ENCODE measurements around the gene GRB14. TPM values are rescaled to one million over a fixed set of nuclear protein-coding genes. Genes with fewer than 3 reads are reported as not detected.

Gene GRB14
- total and polyA plus RNA-seq, 2 donors (not counting 1 experiment from before 2014, with no cell fraction given) = 0.33 to 0.34 TPM

DNA sequence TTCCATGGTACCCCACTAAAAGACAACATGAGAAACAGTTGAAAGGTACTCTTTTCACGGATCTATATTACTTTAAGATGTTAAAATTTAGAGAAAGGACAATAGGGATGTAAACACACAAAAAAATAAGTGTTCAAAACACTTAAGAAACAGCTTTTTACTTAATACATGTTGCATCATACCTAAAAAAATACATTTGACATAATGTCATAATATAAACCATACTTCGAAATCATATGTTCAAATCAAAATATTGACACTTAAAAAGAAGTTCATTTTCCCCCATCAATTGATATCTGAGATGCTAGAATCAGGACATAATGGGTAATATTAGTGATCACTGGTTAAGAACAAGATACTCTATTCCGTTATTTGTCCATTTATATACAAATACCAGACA lies 124.9 kb downstream of the GRB14 start:
- no peaks in the 10 kb centered on the region for H3K9me3 ChIP-seq (ENCODE audit: control insufficient read depth, insufficient read depth, low read depth, low read length)
- no peaks in the 10 kb centered on the region for H3K27me3 ChIP-seq (ENCODE audit: control insufficient read depth, insufficient read depth, low read length)
- TF ChIP-seq EZH2 (IDR thresholded peaks at IDR 0.05; ENCODE audit: low read length, missing control alignments) = no peak
- H3K79me2 ChIP-seq (ENCODE audit: control insufficient read depth, insufficient read depth, low read length) = no peaks in the 10 kb centered on the region
- H3K9ac ChIP-seq (ENCODE audit: insufficient read depth, low read length) = no peak overlapping the region
- no peak overlapping the region for H3K4me2 ChIP-seq (ENCODE audit: extremely low read depth, insufficient read depth, low read length)
- H3K4me1 ChIP-seq (ENCODE audit: control insufficient read depth, extremely low read depth, insufficient read depth, low read length) = no peaks in the 10 kb centered on the region
- no peak for DNase-seq (ENCODE audit: low read depth in 2 of 2)
- H2AFZ ChIP-seq (ENCODE audit: low read length) = no peak overlapping the region
- H3K4me3 ChIP-seq (replicated peaks in 1 of 4; ENCODE audit: control extremely low read depth in 1 of 4, insufficient read depth in 1 of 4, low read depth in 3 of 4, low read length in 4 of 4) = no peak overlapping the region
- H4K20me1 ChIP-seq (ENCODE audit: control insufficient read depth, extremely low read depth, insufficient read depth, low read length) = no peaks in the 10 kb centered on the region
- H3K27ac ChIP-seq (ENCODE audit: insufficient read depth, low read length) = no peak overlapping the region
- no peaks in the 10 kb centered on the region for H3K36me3 ChIP-seq (ENCODE audit: control insufficient read depth, insufficient read depth, low read length)

GRCh38 chr2:164495491-164496223 lies 125.6 kb downstream of the GRB14 start:
- Histone ChIP-seq H3K79me2 (ENCODE audit: control insufficient read depth, insufficient read depth, low read length) (no peaks in the 10 kb centered on the region), H3K4me3 (replicated peaks in 1 of 4; ENCODE audit: control extremely low read depth in 1 of 4, insufficient read depth in 1 of 4, low read depth in 3 of 4, low read length in 4 of 4) (no peak overlapping the region), H3K4me2 (ENCODE audit: extremely low read depth, insufficient read depth, low read length) (no peak overlapping the region), H3K36me3 (ENCODE audit: control insufficient read depth, insufficient read depth, low read length) (no peaks in the 10 kb centered on the region), H3K27ac (ENCODE audit: insufficient read depth, low read length) (no peak overlapping the region), H3K9me3 (ENCODE audit: control insufficient read depth, insufficient read depth, low read depth, low read length) (no peaks in the 10 kb centered on the region), H3K9ac (ENCODE audit: insufficient read depth, low read length) (no peak overlapping the region), H4K20me1 (ENCODE audit: control insufficient read depth, extremely low read depth, insufficient read depth, low read length) (no peaks in the 10 kb centered on the region), H3K27me3 (ENCODE audit: control insufficient read depth, insufficient read depth, low read length) (no peaks in the 10 kb centered on the region), H3K4me1 (ENCODE audit: control insufficient read depth, extremely low read depth, insufficient read depth, low read length) (no peaks in the 10 kb centered on the region), H2AFZ (ENCODE audit: low read length) (peak overlapping the region; percentile 50)
- peak; percentile 58 to 73 for DNase-seq (ENCODE audit: low read depth in 2 of 2)
- TF ChIP-seq EZH2 (IDR thresholded peaks at IDR 0.05; ENCODE audit: low read length, missing control alignments) = no peak
- TF ChIP-seq CTCF (conservative IDR thresholded peaks at IDR 0.05 in 1 of 2, IDR thresholded peaks at IDR 0.05 in 1 of 2; ENCODE audit: low read depth in 1 of 2, low read length in 2 of 2) = peak; percentile 56 to 59

- no peaks in the 10 kb centered on the region for H3K9me3 ChIP-seq (ENCODE audit: control insufficient read depth, insufficient read depth, low read depth, low read length)
- H3K4me1 ChIP-seq (ENCODE audit: control insufficient read depth, extremely low read depth, insufficient read depth, low read length) = no peaks in the 10 kb centered on the region
- TF ChIP-seq CTCF (conservative IDR thresholded peaks at IDR 0.05 in 1 of 2, IDR thresholded peaks at IDR 0.05 in 1 of 2; ENCODE audit: low read depth in 1 of 2, low read length in 2 of 2) (no peak), EZH2 (IDR thresholded peaks at IDR 0.05; ENCODE audit: low read length, missing control alignments) (no peak)
Observed at GRCh38 chr2:164485541-164485940, 135.7 kb downstream of the GRB14 start.

More at GRCh38 chr2:164485541-164485940, 135.7 kb downstream of the GRB14 start:
- H4K20me1 ChIP-seq (ENCODE audit: control insufficient read depth, extremely low read depth, insufficient read depth, low read length) = no peaks in the 10 kb centered on the region
- no peak overlapping the region for H3K9ac ChIP-seq (ENCODE audit: insufficient read depth, low read length)
- H3K27ac ChIP-seq (ENCODE audit: insufficient read depth, low read length) = no peak overlapping the region
- H3K4me2 ChIP-seq (ENCODE audit: extremely low read depth, insufficient read depth, low read length) = no peak overlapping the region
- no peaks in the 10 kb centered on the region for H3K27me3 ChIP-seq (ENCODE audit: control insufficient read depth, insufficient read depth, low read length)
- no peaks in the 10 kb centered on the region for H3K79me2 ChIP-seq (ENCODE audit: control insufficient read depth, insufficient read depth, low read length)
- H3K36me3 ChIP-seq (ENCODE audit: control insufficient read depth, insufficient read depth, low read length) = no peaks in the 10 kb centered on the region
- no peak overlapping the region for H2AFZ ChIP-seq (ENCODE audit: low read length)
- peak in 1 of 2 donors; percentile 61 for DNase-seq (ENCODE audit: low read depth in 2 of 2)
- H3K4me3 ChIP-seq (replicated peaks in 1 of 4; ENCODE audit: control extremely low read depth in 1 of 4, insufficient read depth in 1 of 4, low read depth in 3 of 4, low read length in 4 of 4) = no peak overlapping the region
